ENCODE data around the gene ZNF423. TPM values are rescaled to one million over a fixed set of nuclear protein-coding genes. Genes with fewer than 3 reads are reported as not detected.

ZNF423 gene
- total and polyA plus RNA-seq, 2 of the 13 experiments (the other 11 are each of a cell fraction or from before 2014, with no cell fraction given) = 0.07 to 0.31 TPM

DNA sequence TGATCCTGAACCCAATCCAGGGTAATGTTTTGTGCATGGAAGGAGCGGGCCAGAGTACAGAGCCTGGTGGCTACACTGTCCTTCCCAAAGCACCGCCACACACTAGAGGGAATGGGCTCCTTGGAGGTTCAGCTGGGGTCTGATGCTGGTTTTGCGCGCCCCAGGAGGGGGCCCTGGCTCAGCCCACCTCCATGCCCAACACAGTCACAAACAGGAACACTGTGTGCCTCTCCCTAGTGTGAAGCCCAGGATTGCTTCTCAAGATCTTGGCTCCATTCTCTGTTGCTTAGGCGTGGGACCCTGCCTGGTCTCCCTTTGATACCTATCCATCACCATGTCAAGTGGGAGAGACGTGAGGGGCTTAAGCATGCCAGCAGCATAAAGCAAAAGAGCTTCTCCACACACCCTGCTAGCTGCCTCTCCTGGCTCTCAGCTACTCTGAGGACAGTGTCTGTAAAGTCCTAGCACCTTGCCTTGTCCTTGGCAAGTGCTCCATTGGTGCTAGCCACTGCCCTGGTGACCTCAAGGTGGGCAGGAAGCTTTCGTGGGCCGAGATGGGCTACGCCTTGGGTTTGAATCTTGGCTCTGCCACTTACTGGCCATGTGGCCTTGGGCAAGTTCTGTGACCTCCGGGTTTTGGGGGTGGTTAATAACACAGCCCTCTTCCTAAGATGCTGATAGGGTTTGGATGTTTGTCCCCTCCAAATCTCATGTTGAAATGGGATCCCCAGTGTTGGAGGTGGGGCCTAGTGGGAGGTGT, 360.1 kb downstream of the ZNF423 start:
- 21% methylated on average over 6 of the region's 10 CpGs for WGBS (ENCODE audit: low lambda C conversion rate)
- no TSS peak for BruUV-seq (replicated peaks)

DNA sequence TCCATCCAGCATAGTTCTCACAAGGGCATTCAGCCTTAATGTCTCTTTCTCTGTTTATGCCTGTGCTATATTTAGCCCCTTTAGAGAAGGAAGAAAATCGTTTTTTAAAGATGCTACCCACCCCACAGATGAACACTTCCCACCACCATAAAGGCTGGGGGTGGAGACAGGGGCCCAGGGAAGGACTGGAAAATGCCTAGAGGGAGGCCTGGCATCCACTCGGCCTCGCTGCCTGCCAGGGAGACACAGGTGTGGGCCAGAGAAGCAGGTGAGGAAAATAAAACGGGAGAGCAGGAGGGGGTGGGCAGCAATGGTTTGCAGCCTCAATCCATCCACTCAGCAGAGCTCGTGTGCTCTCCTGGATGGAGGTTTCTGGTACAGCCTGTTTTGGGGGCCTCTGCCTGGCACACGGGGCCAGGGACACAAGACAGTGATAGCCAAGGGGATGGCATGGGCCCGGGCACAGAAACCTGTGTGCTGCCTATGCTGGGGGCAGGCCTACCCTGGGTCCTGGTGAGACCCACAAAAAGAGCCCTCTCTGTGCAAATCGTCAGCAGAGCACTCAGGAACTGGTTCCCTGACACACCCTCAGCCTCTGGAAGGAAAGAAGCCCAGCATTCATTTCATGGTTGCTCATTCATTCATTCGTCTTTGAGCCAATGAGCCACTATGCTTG, 360.9 kb downstream of the ZNF423 start:
- no peak for FAIRE-seq
- Histone ChIP-seq H3K4me1 (ENCODE audit: insufficient read depth, low read length) (no peaks in the 10 kb centered on the region), H3K4me3 (replicated peaks in 1 of 3; ENCODE audit: insufficient read depth in 1 of 3, low read depth in 2 of 3, low read length in 3 of 3) (no peak overlapping the region), H3K9ac (ENCODE audit: insufficient read depth, low read depth, low read length) (no peak overlapping the region), H3K27ac (ENCODE audit: extremely low read length, insufficient read depth, low read length) (no peak overlapping the region), H3K9me3 (ENCODE audit: low read length) (no peaks in the 10 kb centered on the region), H2AFZ (ENCODE audit: low read length) (no peak overlapping the region), H3K4me2 (ENCODE audit: low read depth, low read length) (no peak overlapping the region), H3K27me3 (ENCODE audit: control insufficient read depth in 1 of 2, insufficient read depth in 2 of 2, low read length in 2 of 2) (peaks cover 0 to under 1% of the 10 kb centered on the region in 2 experiments; a peak in 3 of 5 replicates), H3K79me2 (ENCODE audit: insufficient read depth, low read length) (no peaks in the 10 kb centered on the region), H3K36me3 (replicated peaks in 1 of 2; ENCODE audit: control insufficient read depth in 1 of 2, insufficient read depth in 2 of 2, low read length in 2 of 2) (no peaks in the 10 kb centered on the region), H4K20me1 (ENCODE audit: insufficient read depth, low read length) (no peaks in the 10 kb centered on the region)
- ChIA-PET POLR2A (no interaction called here), CTCF (ENCODE audit: low intra/inter-chr PET ratio, low total read pairs) (no interaction called here)
- BruUV-seq (replicated peaks) = no TSS peak
- WGBS (ENCODE audit: low lambda C conversion rate) = 0% methylated on average over 7 of the region's 9 CpGs
- ATAC-seq = no peak
- intact Hi-C loops (cut with micrococcal nuclease; ENCODE audit: unreplicated experiment) = loop anchor here (5.0 kb wide), 1 partner anchor 427 kb away; no protein-coding TSS in a partner anchor
- TF ChIP-seq ZNF235 (CRISPR knock-in tag; IDR thresholded peaks at IDR 0.05; ENCODE audit: borderline replicate concordance) (no peak), ZNF639 (CRISPR knock-in tag; conservative IDR thresholded peaks at IDR 0.05) (no peak), MYNN (CRISPR knock-in tag; IDR thresholded peaks at IDR 0.05; ENCODE audit: low read depth) (no peak)
- no peak for DNase-seq (ENCODE audit: low spot score)
- in situ Hi-C loops (cut with HindIII; ENCODE audit: extremely low pct_ligation_motif_present, low pct_unique_long_range_greater_than_20kb) = loop anchor here (10.0 kb wide), 1 partner anchor 430 kb away; no protein-coding TSS in a partner anchor

More for the DNA sequence above, 360.1 kb downstream of the ZNF423 start:
- H3K27ac ChIP-seq (ENCODE audit: extremely low read length, insufficient read depth, low read length) = no peak overlapping the region
- intact Hi-C loops (cut with micrococcal nuclease; ENCODE audit: unreplicated experiment) = no loop called here
- H4K20me1 ChIP-seq (ENCODE audit: insufficient read depth, low read length) = no peaks in the 10 kb centered on the region
- H3K9ac ChIP-seq (ENCODE audit: insufficient read depth, low read depth, low read length) = no peak overlapping the region
- no peaks in the 10 kb centered on the region for H3K9me3 ChIP-seq (ENCODE audit: low read length)
- in situ Hi-C loops (cut with HindIII; ENCODE audit: extremely low pct_ligation_motif_present, low pct_unique_long_range_greater_than_20kb) = loop anchor here (10.0 kb wide), 1 partner anchor 429 kb away; no protein-coding TSS in a partner anchor
- no peak overlapping the region for H2AFZ ChIP-seq (ENCODE audit: low read length)
- TF ChIP-seq ZNF781 (CRISPR knock-in tag; IDR thresholded peaks at IDR 0.05; ENCODE audit: borderline replicate concordance, not compliant biosample characterization) = no peak
- no peak for TF ChIP-seq POGZ (CRISPR knock-in tag; IDR thresholded peaks at IDR 0.05)
- TF ChIP-seq ZNF607 (CRISPR knock-in tag; IDR thresholded peaks at IDR 0.05; ENCODE audit: borderline replicate concordance) = no peak
- FAIRE-seq = no peak
- H3K4me3 ChIP-seq (replicated peaks in 1 of 3; ENCODE audit: insufficient read depth in 1 of 3, low read depth in 2 of 3, low read length in 3 of 3) = no peak overlapping the region
- no peaks in the 10 kb centered on the region for H3K36me3 ChIP-seq (replicated peaks in 1 of 2; ENCODE audit: control insufficient read depth in 1 of 2, insufficient read depth in 2 of 2, low read length in 2 of 2)
- ATAC-seq = no peak
- H3K4me1 ChIP-seq (ENCODE audit: insufficient read depth, low read length) = no peaks in the 10 kb centered on the region
- H3K27me3 ChIP-seq (ENCODE audit: control insufficient read depth in 1 of 2, insufficient read depth in 2 of 2, low read length in 2 of 2) = no peaks in the 10 kb centered on the region; a peak in 3 of 5 replicates
- no peak overlapping the region for H3K4me2 ChIP-seq (ENCODE audit: low read depth, low read length)
- no peak for DNase-seq (ENCODE audit: low spot score)
- H3K79me2 ChIP-seq (ENCODE audit: insufficient read depth, low read length) = no peaks in the 10 kb centered on the region
- CTCF ChIA-PET (ENCODE audit: low intra/inter-chr PET ratio, low total read pairs) = no interaction called here
- POLR2A ChIA-PET = no interaction called here

All from HepG2 (cell line).